T follicular helper cell (primary cell): ENCODE results near the gene PI16.
"Not testable (repeated sequence)": the region's sequence is repeated elsewhere in the genome, so short reads cannot be mapped to it uniquely, and the experiment has no call there.

Experiments used
- DNase-seq: peaks from one replicate; pipeline ENCODE4 v3.0.0-alpha.2; 2020; ENCODE audit warnings: low read depth

The PI16 gene

GRCh38 chr6:36976007-36976264, 21.4 kb downstream of the PI16 start:
- no peak for DNase-seq

DNA sequence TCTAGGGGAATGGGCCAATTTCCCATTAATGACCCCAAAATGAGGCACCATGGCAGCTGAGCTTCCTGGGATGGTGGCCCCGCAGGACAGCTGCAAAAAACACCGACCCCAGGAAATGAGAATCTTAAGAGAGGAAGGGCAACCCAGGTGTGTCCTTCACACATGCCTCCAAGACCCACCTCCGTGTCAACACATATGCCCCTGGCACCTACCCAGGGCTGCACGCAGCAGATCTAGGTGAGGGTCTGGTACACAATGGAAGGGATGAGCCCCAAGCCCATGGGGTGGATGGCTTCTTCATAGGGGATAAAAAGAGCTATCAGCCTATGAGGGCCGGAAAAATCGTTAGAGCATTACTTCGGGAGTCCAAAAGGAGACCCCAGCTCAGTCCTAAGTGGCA, 22.0 kb downstream of the PI16 start:
- DNase-seq: no peak

- no peak for DNase-seq
Observed at GRCh38 chr6:36976931-36977330, 22.4 kb downstream of the PI16 start.

DNA sequence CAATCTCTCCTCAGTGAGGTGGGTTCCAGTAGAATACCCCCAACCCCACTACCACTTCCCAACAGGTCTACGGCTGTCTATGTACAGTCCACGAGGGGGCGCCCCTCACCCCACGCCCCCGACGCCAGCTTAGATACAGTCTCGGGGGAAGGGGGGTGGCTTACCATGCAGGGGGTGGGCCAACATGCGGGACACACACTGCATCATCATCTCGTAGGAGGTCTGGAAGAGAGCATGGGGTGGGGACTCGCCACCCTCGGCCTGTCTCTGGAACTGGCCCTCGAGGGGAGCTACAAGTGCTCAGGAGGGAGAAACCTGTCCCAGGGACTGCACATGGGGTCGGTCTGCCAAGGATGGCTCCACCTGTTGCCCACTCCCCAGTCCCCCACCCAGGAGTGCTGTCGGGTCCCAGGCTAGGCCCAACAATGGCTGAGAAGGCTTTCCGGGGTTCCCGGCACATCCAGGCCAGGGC, 23.0 kb downstream of the PI16 start:
- no peak for DNase-seq

DNA sequence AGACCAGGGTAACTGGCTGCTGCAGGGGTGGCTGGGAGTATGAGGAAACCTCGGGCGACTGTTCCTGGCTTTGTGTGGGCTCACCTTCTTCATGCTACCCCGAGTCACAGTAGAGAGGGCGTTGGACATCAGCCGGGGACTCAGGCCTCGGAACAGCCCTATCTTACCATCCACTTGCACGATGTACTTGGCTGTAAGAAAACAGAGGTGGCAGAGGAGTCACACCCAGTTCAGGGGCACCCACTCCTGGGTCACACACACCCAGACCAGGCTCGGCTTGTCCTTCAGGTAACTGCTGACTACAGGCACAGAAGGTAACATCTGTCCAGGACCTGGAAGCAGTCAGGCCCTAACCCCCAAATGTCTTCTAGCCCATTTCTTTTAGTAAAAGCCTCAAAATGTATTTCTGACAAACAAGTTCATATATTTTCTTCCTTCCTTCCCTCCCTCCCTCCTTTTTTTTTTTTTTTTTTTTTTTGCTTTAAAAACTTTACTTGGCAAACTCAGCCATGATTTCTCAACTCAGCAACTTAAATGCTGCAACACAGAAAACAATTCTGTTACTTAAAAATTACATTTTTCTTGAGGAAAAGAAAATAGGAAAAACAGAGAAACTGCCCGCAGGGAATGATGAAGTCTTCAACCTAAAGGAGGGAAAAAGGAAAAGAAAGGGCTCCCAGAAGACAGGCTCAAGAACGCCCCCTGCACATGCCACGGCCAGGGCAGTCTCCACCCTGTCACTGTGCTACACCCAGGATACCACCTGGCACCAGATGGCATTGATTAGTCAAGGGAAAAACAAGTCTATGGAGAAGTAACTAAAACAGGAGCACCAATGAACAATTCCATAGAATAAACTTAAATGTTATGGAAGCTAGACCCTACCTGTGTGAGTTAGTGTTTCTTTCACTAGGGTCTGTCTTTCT, 24.1 kb downstream of the PI16 start:
- DNase-seq: no peak

- no peak for DNase-seq
Observed at GRCh38 chr6:36979347-36979742, 24.8 kb downstream of the PI16 start.

GRCh38 chr6:36980129-36980528, 25.6 kb downstream of the PI16 start:
- DNase-seq: no peak

- DNase-seq: no peak
Observed at GRCh38 chr6:36980876-36981619, 26.5 kb downstream of the PI16 start.

- no peak for DNase-seq
Observed at GRCh38 chr6:36983538-36983937, 29.0 kb downstream of the PI16 start.

DNA sequence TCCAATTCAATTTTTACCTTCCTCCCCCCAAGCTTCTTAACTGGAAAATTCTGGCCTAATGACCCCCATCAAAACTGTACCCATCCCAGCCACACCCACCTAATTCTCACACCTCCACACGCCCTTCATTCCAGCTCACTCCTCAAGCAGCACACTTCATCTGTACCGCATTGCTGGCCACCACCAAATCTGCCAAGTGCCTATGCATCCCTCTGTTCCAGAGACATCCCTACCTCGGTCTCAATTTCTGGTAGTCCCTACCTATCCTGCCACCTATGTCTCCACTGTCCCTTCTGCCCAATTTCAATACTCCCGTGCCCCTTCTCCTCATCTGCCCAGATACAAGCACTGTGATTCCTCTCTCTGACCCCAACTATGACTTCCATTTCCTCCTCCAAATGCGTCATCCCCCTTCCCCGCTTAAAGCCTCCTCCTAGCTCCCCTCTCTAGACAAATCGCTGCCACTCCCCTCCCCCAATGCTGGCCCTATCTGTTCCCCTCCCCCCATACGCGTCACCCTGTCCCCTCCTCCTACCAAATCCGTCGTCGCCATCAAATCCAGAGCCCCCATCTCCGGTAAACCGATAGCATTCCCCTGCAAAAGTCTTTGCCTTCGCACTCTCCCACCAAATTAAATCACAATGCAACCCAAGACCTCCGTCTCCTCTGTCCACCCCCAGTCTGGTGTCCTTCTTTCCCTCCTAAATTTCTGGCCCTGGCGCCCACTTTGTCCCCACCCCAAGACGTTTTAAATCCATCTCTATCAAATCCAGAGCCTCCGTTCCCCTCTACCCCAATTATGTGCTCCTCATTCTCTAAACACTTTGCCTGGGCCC, 30.3 kb downstream of the PI16 start:
- DNase-seq: peak; percentile 56

GRCh38 chr6:36985417-36985807, 30.9 kb downstream of the PI16 start:
- DNase-seq: no peak

- DNase-seq: peak; percentile 83
Observed at GRCh38 chr6:36985808-36986703, 31.5 kb downstream of the PI16 start, which contains the start of gene MTCH1. Gene MTCH1 (minus strand): TSS chr6:36986196. CDS start chr6:36986173, 23 bp downstream.

DNA sequence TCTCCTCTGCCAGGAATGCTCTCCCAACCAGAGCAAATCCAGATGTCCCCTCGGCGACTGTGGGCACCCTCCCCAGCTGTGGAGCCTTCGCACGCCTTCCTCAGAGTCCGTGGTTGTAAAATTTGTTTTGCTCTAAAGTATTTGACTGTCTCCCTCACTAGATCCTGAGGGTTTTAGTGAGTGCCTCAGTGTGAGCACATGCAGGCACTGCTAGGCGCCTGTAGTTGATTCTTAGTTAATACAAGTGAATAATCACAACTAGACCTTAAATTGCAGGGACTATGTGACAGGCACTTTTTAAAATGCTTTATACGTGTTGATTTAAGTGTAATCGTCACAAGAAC, 32.1 kb downstream of the PI16 start:
- no peak for DNase-seq

GRCh38 chr6:36989264-36989663, 34.7 kb downstream of the PI16 start:
- DNase-seq: no peak

DNA sequence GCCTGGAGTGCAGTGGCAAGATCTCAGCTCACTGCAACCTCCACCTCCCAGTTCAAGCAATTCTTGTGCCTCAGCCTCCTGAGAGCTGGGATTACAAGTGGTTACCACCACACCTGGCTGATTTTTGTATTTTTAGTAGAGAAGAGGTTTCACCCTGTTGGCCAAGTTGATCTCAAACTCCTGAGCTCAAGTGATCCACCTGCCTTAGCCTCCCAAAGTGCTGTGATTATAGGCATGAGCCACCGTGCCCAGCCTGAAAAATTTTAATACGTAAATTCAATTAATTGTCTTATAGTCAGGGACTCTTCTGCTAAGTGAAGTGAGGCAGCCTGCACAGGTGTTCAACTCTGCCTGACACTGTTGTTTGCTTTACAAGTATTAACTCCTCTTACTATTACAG, 35.9 kb downstream of the PI16 start:
- DNase-seq: not testable (repeated sequence)

- DNase-seq: no peak
Observed at GRCh38 chr6:36997811-36998722, 43.5 kb downstream of the PI16 start.

DNA sequence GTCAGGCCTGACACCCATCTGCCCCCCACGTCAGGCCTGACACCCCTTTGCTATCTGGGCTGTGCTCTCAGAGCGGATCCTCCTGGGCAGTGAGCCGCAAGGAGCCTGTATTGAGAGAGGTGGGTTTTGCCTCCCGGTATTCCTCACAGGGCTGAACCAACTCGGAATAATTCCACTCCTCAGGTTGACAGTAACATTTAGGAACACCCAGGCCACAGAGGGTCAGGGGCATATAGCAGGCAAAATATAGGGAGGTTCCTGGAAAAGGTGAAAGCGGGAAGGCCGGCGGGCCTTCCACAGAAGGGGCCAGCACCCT, 44.1 kb downstream of the PI16 start:
- DNase-seq: no peak

- no peak for DNase-seq
Observed at GRCh38 chr6:36999061-36999750, 44.7 kb downstream of the PI16 start.

DNA sequence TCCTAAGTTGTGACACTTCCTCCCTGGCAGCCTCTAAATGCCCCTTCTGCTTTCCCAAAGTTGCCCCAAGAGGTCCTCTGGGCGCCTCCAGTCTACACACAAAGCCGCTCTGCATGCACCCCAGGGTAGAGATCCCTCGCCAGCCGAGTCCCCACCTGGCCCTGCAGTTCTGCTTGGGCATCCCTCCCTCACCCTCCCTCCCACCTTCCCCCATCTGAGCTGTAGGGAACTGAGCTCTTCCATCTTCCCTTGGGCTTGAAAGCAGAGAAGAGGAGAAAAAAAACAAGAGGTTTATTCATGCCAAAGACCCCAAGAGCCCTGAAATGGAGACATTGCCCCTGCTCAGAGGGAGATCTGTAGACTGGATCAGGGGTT, 45.2 kb downstream of the PI16 start:
- DNase-seq: no peak
